Stimulated activated CD8-positive, alpha-beta memory T cell treated with anti-CD3 and anti-CD28 coated beads, Interleukin-4, amount 100 ng/mL, for 4 hours (primary cell): ENCODE measurements around the gene VPS16.
A peak's percentile ranks its signal among the peaks of the same experiment; 100 is the strongest.

Experiments used
- DNase-seq, 2 donors: peaks; one replicate each; pipeline ENCODE4 v3.0.0-alpha.2; 2020; ENCODE audit warnings: low read depth in 2 of 2, low spot score in 1 of 2

VPS16 gene

DNA sequence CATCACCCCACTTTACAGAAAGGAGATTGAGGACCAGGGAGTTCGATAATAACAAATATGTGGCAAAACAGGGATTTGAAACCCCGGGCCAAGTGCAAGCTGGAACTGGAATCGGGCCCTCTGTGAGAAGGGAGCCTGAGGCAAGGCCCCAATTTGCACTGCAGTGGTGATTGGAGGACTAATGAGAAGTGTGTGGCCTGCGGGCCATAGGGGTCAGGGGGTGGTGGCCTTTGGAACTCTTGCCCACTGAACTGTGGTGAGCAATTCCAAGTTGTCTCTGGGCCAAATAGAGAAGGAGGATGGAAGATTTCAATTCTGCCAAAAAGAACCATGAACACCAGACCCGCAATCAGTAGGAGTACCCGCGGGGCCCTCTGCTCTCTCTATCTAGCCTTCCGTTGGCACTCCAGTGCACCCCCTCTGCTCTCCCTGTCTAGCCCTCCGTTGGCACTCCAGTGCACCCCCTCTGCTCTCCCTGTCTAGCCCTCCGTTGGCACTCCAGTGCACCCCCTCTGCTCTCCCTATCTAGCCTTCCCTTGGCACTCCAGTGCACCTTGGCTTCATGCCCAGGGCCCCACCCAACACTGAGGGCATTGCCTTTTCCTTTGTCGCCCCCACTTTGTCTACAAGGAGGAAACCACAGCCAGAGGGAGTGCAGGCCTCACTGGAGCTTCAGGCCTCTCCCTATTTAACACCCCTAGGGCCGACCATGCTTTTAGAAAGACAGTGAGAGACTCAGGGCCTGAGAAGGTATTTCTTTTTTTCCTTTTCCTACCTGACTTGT lies 26.7 kb downstream of the VPS16 start:
- DNase-seq, result no peak

DNA sequence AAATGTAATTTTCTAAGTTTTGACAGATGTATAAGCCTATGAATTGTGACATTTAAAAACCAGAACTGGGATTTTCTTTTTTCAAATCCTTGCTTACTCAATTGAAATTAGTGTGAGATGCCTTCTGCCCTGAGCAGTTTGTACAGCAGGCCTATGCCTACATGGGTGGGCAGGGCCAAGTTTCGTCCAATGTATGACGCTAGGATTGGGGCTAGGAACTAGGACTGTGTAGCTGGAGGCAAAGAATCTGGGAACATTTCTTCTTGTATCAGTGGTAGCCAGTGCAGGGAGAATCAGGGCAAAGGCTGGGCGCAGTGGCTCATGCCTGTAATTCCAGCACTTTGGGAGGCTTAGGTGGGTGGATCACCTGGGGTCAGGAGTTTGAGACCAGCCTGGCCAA lies 28.8 kb downstream of the VPS16 start:
- no peak for DNase-seq

DNA sequence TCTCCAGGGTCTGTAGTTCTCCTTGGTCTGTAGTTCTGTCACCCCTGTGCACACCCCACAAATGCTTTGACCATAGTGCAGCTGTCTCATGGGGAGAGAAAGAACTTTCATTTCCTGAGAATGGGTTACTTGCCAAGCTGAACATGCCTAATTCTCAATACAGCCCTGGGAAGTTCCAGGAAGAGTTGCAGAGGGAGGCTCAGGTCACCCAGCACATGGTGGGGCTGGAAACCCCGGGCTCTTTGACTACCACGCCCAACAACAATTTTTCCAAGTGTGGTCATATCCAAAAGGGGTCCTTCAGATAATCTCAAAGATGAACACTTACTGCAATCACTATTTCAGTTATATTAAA lies 30.5 kb downstream of the VPS16 start:
- no peak for DNase-seq

DNA sequence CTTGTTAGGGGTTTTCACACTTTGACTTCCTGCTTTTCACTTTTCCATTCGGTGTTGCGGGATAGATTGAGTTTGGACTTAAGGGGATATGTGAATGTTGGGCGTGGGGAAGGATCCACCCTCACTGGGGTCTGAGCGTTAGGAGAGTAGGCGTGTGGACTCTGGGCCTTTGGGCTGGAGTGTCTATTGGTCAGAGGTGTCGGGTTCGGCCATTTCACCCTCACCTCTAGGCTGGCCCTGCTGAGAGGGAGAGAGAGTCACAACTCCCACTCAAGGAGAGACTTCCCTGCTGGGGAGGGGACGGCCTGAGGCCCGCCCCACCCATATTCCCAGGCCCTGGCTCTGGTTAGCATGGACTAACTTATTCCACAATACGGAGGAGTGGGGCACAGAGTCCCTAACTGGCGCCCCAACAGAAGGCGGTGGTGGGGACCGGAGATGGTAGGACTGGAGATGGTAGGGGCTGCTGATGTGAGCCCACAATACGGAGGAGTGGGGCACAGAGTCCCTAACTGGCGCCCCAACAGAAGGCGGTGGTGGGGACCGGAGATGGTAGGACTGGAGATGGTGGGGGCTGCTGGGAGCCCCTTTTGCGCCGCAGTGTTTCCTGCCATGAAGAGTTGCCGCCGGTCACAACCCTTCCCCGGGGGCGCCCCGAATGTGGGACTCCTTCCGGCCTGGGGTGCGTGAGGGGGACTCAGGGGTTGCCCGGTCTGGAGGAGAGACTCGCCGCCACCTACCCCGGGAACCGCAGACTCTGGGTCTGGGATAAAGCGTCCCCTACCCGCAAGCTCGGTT lies 31.3 kb downstream of the VPS16 start:
- peak in 1 of 2 donors; percentile 9 for DNase-seq

DNA sequence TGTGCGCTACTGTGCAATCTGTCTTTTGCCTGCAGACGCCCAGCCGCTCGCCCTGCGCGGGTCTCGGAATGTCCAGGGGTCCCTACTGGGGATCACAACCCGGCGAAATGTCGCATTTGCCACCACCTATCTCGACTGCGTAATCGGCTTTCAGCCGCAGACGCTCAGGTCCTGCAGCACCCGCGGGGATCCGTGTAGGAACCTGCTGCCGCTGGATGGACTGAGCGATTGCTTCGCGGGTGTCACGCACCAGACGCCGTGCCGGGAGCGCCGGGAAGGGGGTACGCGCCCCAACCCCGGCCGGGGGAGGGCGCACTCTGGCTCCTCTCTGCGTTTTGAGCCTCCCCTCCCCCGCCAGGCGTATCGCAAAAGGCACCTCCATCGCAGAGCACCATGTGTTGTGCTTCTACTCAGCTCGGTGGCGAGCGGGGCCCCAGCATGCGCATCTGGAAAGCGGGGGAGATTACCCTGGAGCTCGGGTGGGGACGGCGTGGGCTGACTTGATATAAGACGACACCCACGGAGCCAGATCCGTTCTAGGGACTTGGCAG lies 32.0 kb downstream of the VPS16 start:
- DNase-seq, result peak; percentile 48 to 59

DNA sequence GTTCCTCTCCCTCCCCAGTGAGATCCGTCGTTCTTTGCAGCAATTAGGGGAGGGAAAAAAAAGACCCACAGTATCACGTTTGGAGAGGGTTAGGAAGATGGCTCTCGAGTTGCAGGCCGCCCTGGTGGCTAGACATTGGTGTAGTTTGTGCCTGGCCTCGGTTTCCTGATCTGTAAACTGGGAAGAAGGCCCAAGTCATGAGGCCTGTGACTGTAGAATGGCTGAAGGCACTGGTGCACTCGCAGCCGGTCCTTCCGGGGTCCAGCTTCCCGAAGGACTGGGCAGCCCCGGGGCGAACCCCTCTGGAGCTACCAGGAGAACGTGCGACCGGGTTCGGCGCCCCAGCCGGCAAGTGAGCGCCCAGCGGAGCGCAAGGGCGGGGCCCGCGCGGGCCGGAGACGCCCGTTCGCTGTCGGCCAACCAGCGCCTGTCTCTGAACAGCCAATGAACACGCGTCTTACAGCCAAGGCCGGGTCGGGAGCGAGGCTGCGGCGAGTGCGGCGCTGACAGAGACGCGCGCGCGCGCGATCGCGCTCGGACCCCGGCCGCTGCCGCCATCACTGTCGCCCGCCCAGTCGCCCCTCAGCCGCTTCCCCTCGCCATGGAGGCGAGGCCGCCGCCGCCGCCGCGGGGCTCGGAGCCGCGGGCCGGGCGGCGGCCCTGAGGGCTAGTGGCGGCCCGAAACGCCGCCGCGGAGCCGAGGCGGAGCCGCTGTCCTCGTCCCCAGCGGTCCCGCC lies 32.6 kb downstream of the VPS16 start, which contains the start of gene PTPRA:
PTPRA (plus strand) TSS at position 472 of the 737 bp plus-strand sequence. CDS start 90,797 bp downstream, outside the sequence.
- peak; percentile 77 to 86 for DNase-seq

DNA sequence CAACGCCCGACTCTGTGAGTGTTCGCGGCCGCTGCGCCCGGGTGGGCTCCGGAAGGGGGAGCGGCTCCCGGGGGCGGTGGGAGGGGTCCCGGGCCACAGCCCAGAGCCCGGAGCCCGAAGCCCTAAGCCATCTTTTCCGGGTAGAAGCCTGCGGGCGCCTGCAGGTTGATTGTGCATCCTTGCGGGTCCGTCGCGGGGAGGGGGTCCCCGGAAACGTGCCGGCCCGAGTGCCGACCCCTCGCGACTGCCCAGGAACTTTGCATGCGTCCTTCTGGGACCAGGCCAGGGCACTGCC lies 33.1 kb downstream of the VPS16 start:
- peak in 1 of 2 donors; percentile 45 for DNase-seq

DNA sequence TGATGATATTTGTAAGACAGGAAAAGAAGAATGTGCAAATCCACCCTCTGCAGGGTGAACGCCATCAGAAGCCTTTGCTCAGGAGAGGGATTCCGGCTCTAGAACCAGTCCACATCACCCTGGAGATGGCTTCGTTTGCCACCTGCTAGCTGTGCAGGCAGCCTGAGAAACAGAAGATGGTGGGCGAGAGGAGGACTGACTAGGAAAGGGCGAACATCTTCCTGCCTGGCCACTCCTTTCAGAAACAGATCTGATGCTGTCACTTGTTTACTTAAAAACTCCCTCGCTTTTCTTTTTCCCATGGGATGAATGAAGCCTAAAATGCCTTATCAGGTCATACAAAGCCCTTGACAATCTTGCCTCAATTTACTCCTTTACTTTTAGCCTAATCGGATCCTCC lies 33.9 kb downstream of the VPS16 start:
- no peak for DNase-seq

DNA sequence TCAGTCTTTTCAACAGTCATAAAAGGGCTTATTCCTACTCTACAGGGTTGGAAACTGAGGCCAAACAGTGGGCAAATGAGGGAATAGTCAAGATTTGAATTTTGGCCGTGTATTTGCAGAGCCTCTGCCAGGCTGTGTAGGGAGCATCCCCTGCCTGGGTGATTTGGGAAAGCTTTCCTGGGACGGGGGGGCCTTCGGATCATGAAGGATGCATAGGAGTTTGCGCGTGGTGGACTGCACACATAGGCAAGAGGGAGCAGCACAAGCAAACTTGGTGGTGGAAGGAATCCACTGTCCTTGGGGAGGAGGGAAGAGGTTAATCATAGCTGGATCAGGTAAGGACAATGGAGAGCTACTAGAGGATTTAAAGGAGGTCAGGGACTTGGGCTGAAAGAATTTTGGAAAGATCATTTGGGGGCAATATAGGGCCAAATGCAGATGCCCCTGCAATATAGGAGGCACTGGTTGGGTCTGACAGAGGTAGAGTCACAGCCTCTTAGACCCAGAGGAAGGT lies 35.2 kb downstream of the VPS16 start:
- DNase-seq, result no peak

DNA sequence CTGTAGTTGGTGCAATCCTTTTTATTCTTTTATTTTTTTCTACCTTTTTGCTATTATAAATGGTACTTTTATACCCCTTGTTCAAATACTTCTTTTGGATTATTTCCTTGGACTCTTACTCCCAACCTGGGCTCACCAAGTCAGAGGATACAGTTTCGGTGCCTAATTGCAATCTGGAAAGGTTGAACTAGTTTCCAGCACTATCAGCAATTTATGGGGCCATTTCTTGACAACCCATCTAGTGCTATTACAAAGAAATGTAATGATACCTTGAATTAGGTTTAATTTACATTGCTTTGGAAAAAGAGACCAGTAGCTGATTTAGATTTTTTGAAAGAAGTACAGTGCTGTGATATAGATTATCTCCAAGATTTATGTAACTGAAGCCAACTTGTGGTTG lies 38.0 kb downstream of the VPS16 start:
- no peak for DNase-seq

DNA sequence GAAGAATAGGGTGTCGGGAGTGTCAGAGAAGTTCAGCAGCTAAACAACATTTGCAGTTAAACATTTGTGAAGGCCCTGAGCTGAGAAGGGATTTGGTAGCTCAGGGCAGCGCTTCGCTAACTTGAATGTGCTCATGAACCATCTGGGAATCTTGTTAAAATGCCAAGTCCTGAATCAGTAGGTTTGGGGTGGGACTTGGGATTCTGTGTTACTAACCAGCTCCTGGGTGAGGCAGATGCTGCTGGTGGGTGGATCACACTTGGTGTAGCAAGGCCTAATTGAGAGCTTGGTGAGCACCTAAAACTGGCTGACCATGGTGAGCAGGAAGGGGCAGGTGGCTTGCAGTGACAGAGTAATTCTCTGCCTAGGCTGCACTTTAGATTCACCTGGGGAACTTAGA lies 38.6 kb downstream of the VPS16 start:
- DNase-seq, result no peak

DNA sequence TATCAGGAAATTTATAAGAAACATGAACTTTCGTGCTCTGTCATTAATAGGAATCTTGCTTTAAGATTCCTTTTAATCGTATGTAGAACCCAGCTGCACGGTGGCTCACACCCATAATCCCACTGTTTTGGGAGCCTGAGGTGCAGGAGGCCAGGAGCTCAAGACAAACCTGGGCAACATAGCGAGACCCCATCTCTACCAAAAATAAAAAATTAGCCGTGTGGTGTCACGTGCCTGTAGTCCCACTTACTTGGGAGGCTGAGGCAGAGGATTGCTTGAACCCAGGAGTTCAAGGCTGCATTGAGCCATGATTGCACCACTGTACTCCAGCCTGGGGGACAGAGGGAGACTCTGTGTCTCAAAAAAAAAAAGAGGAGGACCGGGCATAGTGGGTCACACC lies 40.1 kb downstream of the VPS16 start:
- DNase-seq, result no peak

DNA sequence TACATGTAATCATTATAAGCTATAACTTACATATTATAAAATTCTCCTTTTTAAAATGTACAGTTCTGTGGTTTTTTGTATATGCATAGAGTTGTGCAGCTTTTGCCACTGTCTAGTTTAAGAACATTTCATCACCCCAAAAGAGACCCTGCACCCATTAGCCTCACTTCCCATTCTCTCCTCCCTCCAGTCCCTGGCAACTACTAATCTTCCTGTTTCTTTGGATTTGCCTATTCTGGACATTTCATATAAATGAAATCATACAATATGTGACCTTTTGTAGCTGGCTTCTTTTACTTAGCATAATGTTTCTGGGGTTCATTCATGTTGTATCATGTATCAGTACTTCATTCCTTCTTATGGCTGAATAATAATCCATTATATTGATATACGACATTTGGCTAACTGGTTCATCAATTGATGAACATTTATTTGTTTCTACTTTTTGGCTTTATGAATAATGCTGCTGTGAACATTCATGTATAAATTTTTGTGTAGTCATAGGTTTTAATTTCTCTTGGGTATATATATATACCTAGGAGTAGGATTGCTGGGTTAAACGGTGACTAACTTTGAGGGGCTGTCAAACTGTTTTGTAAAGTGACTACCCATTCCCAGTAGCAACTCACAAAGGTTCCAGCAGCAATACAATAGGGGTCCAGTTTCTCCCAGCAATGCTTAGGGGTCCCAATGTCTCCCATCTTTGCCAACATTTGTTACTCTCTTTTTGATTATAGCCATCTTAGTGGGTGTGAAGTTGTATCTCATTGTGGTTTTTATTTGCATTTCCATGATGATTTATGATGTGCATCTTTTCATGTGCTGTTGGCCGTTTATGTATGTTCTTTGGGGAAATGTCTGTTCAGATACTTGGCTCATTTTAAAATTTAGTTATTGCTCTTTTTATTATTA lies 43.4 kb downstream of the VPS16 start:
- no peak for DNase-seq

DNA sequence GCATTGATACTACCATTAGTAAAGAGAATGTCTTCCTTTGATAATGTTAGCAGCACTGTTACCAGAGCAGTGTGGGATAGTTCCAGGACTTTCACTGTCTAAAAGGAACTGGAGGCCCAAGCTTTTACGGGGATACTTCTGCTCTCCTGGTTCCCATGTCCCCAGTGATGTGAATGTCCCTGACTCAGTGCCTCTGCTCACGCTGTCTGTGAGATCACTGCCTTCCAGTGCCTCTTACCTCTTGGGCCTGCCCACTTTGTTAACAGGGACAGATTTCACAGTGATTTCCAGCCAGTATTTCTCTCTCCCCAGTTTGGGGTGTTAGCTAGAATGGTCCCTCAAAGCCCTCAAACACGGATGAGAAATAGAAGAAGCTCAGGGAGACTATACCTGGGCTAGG lies 47.2 kb downstream of the VPS16 start:
- DNase-seq, result no peak

DNA sequence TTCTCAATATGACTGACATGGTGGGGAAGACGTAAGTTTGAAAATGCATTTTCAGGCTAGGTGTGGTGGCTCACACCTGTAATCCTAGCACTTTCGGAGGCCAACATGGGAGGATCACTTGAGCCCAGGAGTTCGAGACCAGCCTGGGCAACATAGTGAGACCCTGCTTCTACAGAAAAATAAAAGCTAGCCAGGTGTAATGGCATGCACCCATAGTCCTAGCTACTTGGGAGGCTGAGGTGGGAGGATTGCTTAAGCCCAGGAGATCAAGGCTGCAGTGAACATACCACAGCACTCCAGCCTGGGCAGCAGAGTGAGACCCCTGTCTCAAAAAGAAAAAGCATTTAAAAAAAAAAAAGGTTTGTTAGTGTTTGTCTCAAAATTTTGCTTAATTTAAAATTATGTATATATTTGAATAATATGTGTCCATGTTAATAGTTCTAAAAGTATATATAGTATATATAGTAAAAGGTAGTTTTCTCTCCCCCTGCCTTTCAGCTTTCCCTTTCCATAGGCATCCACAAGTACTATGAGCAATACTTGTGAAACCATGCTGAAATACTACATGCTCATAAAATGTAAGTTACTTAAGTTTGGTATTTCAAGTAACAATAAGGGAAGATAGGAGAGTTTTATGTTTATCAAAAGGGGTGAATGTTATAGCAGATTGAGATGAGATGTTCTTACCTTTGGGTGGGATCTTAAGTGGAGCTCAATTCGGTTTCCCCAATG lies 47.8 kb downstream of the VPS16 start:
- no peak for DNase-seq

DNA sequence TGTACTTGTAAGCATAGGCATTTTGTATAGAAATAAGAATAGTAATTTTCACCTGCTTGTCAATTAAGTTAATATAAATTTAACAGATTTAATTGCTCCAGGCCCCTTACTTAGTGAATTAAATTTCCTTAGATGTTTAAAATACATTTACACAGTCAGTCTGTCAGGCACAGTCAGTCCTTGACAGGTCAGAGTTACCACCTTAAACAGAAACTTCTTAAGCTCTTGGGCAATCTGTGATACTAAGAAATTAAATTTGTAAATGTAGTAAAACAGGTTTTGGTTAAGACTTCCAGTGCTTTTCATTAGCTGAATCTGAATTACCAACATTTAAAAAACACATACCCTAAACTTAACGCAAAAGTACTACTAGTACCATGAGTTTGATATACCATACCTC lies 48.7 kb downstream of the VPS16 start:
- no peak for DNase-seq

DNA sequence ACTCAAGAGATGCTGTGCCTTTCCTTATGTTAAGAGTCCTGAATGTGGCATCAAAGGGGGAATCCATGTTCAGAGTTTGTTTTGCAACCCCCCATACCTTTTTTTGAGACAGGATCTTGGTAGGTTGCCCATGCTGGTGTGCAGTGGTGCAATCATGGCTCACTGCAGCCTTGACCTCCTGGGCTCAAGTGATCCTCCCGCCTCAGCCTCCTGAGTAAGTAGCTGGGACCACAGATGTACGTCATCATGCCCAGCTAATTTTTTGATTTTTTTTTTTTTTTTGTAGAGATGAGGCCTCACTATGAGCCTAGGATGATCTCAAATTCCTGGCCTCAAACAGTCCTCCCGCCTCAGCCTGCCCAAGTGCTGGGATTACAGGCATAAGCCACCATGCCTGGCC lies 49.3 kb downstream of the VPS16 start:
- no peak for DNase-seq

DNA sequence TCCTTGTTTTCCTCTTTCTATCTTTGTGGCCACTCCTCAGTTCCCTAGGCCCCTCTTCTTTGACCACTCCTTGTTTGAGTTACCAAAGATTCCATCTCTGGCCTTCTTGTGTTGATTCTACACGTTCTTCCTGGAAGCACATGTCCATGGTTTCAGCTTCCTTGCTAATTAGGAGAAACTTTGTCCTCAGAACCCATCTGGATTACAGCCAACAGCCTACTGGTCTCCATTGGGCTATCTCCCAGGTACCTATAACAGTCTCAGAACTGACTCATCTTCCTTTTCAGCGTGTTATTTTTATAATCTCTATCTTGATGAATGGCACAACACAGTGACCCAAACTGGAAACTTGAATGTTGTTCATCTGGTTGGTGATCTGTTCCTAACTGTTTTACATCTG lies 50.2 kb downstream of the VPS16 start:
- no peak for DNase-seq

DNA sequence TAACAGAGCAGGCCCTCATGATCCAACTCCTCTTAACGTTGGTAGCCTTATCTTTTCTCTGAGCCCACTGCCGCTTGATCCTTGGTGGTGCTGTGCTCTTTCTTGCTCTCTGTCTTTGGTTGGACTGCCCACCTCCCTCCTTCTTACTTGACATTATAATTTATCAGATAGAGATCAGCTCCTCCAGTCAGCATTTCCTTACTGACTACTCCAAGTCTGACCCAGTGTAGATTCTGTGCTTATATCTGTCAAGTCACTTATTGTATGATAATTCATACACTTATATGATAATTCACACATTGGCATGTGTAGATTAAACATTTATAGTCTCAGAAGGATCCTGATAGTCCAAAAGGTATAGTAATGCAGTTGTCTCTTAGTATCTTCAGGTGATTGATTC lies 50.8 kb downstream of the VPS16 start:
- no peak for DNase-seq

DNA sequence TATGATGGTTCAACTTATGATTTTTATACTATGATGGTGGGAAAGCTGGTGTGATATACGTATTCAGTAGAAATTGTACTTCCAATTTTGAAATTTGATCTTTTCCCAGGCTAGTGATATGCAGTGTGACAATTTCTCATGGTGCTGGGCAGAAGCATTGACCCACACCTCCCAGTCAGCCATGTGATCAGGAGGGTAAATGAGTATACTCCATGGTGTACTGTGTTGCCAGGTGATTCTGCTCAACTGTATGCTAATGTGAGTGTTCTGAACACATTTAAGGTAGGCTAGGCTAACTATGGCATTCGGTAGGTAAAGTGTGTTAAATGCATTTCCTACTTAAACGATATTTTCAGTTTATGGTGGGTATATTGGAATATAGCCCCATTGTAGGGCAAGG lies 51.8 kb downstream of the VPS16 start:
- no peak for DNase-seq
